Endothelial cell (in vitro differentiated cells): ENCODE measurements around the gene HLA-DRB5. TPM values are rescaled to one million over a fixed set of nuclear protein-coding genes. Genes with fewer than 3 reads are reported as not detected.
"Not testable (repeated sequence)": the region's sequence is repeated elsewhere in the genome, so short reads cannot be mapped to it uniquely, and the experiment has no call there.

Source experiments
- DNase-seq: peaks from one replicate; pipeline ENCODE4 v3.0.0; 2021; ENCODE audit warnings: low spot score
- H3K27ac Mint-ChIP-seq: one replicate; pipeline ENCODE4 v1.8.0; 2021; ENCODE audit warnings: mixed read lengths, inconsistent platforms; ENCODE audit not compliant: unreplicated experiment
- H3K27me3 Mint-ChIP-seq: one replicate; pipeline ENCODE4 v1.8.0; 2021; ENCODE audit warnings: mild to moderate bottlenecking, moderate library complexity, mixed read lengths, inconsistent platforms; ENCODE audit not compliant: unreplicated experiment
- H3K36me3 Mint-ChIP-seq: one replicate; pipeline ENCODE4 v1.8.0; 2021; ENCODE audit warnings: mild to moderate bottlenecking, low read depth, mixed read lengths, inconsistent platforms; ENCODE audit not compliant: unreplicated experiment
- H3K4me1 Mint-ChIP-seq: one replicate; pipeline ENCODE4 v1.8.0; 2021; ENCODE audit warnings: mild to moderate bottlenecking, mixed read lengths, inconsistent platforms; ENCODE audit not compliant: unreplicated experiment
- H3K4me3 Mint-ChIP-seq: one replicate; pipeline ENCODE4 v1.8.0; 2021; ENCODE audit warnings: mild to moderate bottlenecking, mixed read lengths, inconsistent platforms; ENCODE audit not compliant: unreplicated experiment
- H3K9me3 Mint-ChIP-seq: one replicate; pipeline ENCODE4 v1.8.0; 2021; ENCODE audit warnings: mixed read lengths, inconsistent platforms; ENCODE audit not compliant: unreplicated experiment
- total RNA-seq: library from RNA; stranded (reverse); fragmentation: NEBNext Ultra II Directional; extraction: Animal tissue kit (Norgen Biotek cat#: 25700); gene quantifications from one replicate; pipeline ENCODE4 v1.2.1, GENCODE V29; 2021; ENCODE audit not compliant: unreplicated experiment
- TF ChIP-seq, protein P1 (sequence below): fragments of 200-600 bp; sonication (generic); IDR thresholded peaks from one replicate; pipeline ENCODE4 v1.5.0; 2021; ENCODE audit warnings: antibody characterized with exemption; ENCODE audit not compliant: unreplicated experiment

The HLA-DRB5 gene
- total RNA-seq, 1 donor from 2014 or later = 0.82 TPM

DNA sequence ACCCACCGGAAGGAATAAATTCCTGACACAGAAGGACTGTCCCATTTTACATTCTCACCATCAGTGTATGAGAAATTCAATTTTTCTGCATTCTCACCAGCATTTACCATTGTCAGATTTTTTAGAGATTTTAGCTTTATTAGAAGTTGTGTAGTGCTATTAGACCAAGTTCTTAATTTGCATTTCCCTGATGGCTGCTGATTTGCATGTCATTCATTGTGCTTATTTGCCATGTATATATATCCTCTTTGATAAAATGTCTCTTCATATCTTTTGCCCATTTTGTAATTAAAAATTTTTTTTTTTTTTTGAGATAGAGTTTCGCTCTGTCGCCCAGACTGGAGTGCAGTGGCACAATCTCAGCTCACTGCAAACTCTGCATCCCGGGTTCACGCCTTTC lies 9.8 kb upstream of the HLA-DRB5 start:
- no peak overlapping the region for H3K4me3 Mint-ChIP-seq
- no peaks in the 10 kb centered on the region for H3K27me3 Mint-ChIP-seq
- H3K4me1 Mint-ChIP-seq = no peaks in the 10 kb centered on the region
- H3K27ac Mint-ChIP-seq = no peak overlapping the region
- DNase-seq = no peak
- no peaks in the 10 kb centered on the region for H3K36me3 Mint-ChIP-seq
- no peaks in the 10 kb centered on the region for H3K9me3 Mint-ChIP-seq
- TF ChIP-seq, protein P1, sequence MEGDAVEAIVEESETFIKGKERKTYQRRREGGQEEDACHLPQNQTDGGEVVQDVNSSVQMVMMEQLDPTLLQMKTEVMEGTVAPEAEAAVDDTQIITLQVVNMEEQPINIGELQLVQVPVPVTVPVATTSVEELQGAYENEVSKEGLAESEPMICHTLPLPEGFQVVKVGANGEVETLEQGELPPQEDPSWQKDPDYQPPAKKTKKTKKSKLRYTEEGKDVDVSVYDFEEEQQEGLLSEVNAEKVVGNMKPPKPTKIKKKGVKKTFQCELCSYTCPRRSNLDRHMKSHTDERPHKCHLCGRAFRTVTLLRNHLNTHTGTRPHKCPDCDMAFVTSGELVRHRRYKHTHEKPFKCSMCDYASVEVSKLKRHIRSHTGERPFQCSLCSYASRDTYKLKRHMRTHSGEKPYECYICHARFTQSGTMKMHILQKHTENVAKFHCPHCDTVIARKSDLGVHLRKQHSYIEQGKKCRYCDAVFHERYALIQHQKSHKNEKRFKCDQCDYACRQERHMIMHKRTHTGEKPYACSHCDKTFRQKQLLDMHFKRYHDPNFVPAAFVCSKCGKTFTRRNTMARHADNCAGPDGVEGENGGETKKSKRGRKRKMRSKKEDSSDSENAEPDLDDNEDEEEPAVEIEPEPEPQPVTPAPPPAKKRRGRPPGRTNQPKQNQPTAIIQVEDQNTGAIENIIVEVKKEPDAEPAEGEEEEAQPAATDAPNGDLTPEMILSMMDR = no peak

DNA sequence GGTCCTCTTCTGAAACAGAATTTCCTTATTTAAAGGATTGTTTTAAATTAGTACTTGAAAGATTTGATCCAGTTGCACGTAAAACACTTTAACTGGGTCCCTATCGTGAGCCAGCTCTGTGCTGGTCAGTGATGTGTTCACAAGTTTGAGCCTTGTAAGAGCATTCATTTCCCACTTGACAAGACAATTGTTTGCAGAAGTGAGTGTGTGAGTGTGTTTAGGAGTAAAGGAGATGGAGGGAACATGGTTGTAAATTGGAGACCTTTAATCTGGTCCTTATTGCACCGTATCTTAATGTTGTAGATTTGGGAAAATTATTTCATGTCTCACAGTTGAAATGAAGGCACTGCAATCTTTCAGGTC lies 325 bp upstream of the HLA-DRB5 start:
- H3K36me3 Mint-ChIP-seq, DNase-seq, H3K27me3 Mint-ChIP-seq, H3K9me3 Mint-ChIP-seq, H3K4me1 Mint-ChIP-seq, H3K4me3 Mint-ChIP-seq, H3K27ac Mint-ChIP-seq: not testable (repeated sequence)

DNA sequence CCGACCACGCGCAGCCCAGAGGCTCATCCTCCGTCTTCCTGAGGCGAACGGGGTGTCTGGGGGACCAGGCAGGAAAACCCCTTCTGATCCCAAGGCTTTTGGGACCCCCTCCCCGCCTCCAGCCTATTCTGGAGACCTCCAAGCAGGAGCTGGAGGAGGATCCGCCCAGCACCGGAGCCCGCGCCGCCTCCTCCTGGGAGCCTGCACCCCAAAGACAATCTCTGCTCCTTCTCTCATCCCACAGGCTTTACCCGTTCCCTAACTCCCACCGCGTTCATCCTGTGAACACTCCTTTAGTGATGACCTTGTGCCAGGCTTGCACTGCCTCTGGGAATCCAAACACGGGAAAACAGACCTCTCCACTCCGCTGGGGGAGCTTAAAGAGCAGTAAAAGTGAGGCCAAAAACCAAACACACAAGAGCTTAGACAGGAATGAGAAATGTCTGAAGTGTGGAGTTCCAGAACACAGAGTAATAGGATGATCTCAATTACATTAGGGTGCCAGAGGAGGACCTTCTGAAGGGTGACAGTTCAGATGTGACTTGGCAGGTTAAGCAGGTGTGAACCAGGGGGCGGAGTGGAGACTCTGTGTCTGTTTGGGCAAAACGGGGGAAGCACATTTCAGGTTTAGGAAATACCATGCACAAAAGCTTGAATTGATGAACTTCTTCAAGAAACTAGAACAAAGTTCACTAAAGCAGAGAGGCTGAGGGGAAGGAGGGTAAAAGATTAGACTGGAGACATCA lies 7.6 kb downstream of the HLA-DRB5 start:
- Mint-ChIP-seq H3K27ac (no peak overlapping the region), H3K27me3 (no peaks in the 10 kb centered on the region), H3K4me1 (no peaks in the 10 kb centered on the region), H3K36me3 (no peaks in the 10 kb centered on the region), H3K9me3 (no peaks in the 10 kb centered on the region), H3K4me3 (no peak overlapping the region)
- TF ChIP-seq, protein P1 = no peak
- no peak for DNase-seq

DNA sequence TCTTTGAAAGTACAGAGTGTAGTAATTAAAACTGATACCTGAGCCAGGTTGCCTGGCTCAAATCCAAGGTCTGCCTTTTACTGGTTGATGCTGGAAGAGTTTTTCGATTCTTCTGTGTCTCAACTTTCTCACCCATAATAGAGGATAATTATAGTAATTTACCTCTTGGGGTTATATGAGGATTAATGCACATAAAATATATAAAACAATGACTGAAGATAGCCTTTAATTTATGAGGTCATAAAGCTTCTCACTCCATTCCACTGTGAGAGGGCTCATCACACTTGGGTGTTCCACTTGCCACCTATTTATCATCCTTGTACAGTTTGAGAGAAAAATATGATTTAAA lies 10.2 kb downstream of the HLA-DRB5 start:
- no peaks in the 10 kb centered on the region for H3K36me3 Mint-ChIP-seq
- H3K27me3 Mint-ChIP-seq = no peaks in the 10 kb centered on the region
- H3K27ac Mint-ChIP-seq = no peak overlapping the region
- H3K4me3 Mint-ChIP-seq = no peak overlapping the region
- H3K4me1 Mint-ChIP-seq = no peaks in the 10 kb centered on the region
- TF ChIP-seq, protein P1 = no peak
- DNase-seq = no peak
- no peaks in the 10 kb centered on the region for H3K9me3 Mint-ChIP-seq

DNA sequence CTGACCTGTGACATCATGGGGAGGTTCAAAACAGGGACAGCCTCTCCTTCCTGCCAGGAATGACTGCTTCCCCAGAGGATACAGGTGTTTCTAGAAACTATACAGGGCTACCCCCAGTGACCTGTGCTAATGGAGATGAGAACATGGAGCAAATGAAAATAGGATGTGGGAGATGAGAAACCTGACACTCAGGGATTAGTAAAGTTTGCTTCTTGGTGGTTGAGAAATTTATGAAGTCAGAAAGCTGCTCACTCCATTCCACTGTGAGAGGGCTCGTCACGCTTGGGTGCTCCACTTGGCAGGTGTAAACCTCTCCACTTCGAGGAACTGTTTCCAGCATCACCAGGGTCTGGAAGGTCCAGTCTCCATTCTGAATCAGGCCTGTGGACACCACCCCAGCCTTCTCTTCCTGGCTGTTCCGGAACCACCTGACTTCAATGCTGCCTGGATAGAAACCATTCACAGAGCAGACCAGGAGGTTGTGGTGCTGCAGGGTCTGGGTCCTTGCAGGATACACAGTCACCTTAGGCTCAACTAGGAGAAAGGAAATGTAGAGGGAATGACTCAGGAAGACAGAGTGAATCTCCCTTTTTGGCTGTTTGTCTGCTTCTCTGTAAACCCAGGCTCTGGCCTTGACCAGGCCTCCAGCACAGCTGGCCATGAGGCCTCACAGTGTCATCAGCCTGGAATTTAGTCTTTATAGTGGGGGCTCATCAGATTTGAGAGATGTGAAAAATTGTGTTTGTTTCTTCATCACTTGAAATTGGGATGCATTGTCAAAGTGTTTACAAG lies 10.8 kb downstream of the HLA-DRB5 start:
- Mint-ChIP-seq H3K4me3 (no peak overlapping the region), H3K27me3 (no peaks in the 10 kb centered on the region), H3K4me1 (no peaks in the 10 kb centered on the region), H3K36me3 (no peaks in the 10 kb centered on the region), H3K27ac (no peak overlapping the region), H3K9me3 (no peaks in the 10 kb centered on the region)
- no peak for DNase-seq
- TF ChIP-seq, protein P1 = no peak
